ENCODE data around the gene SLC5A1.

DNA sequence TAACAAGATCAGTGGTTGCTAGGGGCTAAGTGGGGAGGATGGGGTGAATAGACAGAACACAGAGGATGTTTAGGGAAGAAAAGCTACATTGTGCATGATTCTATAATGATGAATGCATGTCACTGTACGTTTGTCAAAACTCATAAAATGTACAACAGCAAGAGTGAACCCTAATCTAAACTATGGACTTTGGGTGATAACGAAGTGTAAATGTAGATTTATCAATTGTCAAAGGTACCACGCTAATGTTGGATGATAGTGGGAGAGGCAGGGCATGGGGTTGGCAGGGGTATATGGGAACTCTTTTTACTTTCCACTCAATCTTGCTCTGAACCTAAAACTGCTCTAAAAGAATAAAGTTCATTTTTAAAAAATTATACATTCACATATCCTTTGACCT, 21.3 kb upstream of the SLC5A1 start:
- TF ChIP-seq CBFA2T3 (IDR thresholded peaks at IDR 0.05) (no peak), MAFF (IDR thresholded peaks at IDR 0.05; ENCODE audit: low read length) (no peak), NELFE (IDR thresholded peaks at IDR 0.05; ENCODE audit: insufficient read depth, insufficient read length) (no peak), KLF6 (CRISPR knock-in tag; IDR thresholded peaks at IDR 0.05; ENCODE audit: borderline replicate concordance) (no peak), EP300 (IDR thresholded peaks at IDR 0.05; ENCODE audit: low read length) (no peak), TBL1XR1 (IDR thresholded peaks at IDR 0.05; ENCODE audit: low read length in 2 of 2) (no peak), CBX1 (IDR thresholded peaks at IDR 0.05; ENCODE audit: low read depth) (no peak), NCOA2 (IDR thresholded peaks at IDR 0.05; ENCODE audit: partially characterized antibody in 2 of 2) (no peak)
- TF ChIP-seq, protein P1, sequence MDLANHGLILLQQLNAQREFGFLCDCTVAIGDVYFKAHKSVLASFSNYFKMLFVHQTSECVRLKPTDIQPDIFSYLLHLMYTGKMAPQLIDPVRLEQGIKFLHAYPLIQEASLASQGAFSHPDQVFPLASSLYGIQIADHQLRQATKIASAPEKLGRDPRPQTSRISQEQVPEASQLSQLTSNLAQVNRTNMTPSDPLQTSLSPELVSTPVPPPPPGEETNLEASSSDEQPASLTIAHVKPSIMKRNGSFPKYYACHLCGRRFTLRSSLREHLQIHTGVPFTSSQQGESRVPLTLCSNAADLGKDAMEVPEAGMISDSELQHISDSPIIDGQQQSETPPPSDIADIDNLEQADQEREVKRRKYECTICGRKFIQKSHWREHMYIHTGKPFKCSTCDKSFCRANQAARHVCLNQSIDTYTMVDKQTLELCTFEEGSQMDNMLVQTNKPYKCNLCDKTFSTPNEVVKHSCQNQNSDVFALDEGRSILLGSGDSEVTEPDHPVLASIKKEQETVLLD (IDR thresholded peaks at IDR 0.05): no peak
- TF ChIP-seq, protein P2, sequence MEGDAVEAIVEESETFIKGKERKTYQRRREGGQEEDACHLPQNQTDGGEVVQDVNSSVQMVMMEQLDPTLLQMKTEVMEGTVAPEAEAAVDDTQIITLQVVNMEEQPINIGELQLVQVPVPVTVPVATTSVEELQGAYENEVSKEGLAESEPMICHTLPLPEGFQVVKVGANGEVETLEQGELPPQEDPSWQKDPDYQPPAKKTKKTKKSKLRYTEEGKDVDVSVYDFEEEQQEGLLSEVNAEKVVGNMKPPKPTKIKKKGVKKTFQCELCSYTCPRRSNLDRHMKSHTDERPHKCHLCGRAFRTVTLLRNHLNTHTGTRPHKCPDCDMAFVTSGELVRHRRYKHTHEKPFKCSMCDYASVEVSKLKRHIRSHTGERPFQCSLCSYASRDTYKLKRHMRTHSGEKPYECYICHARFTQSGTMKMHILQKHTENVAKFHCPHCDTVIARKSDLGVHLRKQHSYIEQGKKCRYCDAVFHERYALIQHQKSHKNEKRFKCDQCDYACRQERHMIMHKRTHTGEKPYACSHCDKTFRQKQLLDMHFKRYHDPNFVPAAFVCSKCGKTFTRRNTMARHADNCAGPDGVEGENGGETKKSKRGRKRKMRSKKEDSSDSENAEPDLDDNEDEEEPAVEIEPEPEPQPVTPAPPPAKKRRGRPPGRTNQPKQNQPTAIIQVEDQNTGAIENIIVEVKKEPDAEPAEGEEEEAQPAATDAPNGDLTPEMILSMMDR (IDR thresholded peaks at IDR 0.05 in 2 of 3, conservative IDR thresholded peaks at IDR 0.05 in 1 of 3; ENCODE audit: insufficient read depth in 2 of 3, low read depth in 1 of 3, low read length in 3 of 3): no peak
- TF ChIP-seq, protein P3, sequence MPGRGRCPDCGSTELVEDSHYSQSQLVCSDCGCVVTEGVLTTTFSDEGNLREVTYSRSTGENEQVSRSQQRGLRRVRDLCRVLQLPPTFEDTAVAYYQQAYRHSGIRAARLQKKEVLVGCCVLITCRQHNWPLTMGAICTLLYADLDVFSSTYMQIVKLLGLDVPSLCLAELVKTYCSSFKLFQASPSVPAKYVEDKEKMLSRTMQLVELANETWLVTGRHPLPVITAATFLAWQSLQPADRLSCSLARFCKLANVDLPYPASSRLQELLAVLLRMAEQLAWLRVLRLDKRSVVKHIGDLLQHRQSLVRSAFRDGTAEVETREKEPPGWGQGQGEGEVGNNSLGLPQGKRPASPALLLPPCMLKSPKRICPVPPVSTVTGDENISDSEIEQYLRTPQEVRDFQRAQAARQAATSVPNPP (IDR thresholded peaks at IDR 0.05; ENCODE audit: borderline replicate concordance, insufficient read depth, insufficient read length): no peak
- TF ChIP-seq, protein P4, sequence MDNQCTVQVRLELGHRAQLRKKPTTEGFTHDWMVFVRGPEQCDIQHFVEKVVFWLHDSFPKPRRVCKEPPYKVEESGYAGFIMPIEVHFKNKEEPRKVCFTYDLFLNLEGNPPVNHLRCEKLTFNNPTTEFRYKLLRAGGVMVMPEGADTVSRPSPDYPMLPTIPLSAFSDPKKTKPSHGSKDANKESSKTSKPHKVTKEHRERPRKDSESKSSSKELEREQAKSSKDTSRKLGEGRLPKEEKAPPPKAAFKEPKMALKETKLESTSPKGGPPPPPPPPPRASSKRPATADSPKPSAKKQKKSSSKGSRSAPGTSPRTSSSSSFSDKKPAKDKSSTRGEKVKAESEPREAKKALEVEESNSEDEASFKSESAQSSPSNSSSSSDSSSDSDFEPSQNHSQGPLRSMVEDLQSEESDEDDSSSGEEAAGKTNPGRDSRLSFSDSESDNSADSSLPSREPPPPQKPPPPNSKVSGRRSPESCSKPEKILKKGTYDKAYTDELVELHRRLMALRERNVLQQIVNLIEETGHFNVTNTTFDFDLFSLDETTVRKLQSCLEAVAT (IDR thresholded peaks at IDR 0.05): no peak

Measured in K562 (cell line).